Astrocyte (in vitro differentiated cells and primary cell): ENCODE measurements around the gene NEFH. TPM values are rescaled to one million over a fixed set of nuclear protein-coding genes. Genes with fewer than 3 reads are reported as not detected.

Experiments used
- DNase-seq: peaks from one replicate; pipeline ENCODE4 v3.0.0-alpha.2; 2010; ENCODE audit warnings: low read depth
- FAIRE-seq: peaks from 2 replicates; lab custom pipeline; 2011; peaks lifted over from hg19 to GRCh38; lab: Jason Lieb, UNC
- H2AFZ ChIP-seq: 2 replicates; pipeline ENCODE4 v1.6.0; 2012; ENCODE audit warnings: low read depth, low read length, inconsistent platforms
- H3K27ac ChIP-seq: 2 replicates; pipeline ENCODE4 v1.5.1; 2011; ENCODE audit warnings: low read depth, low read length, inconsistent platforms
- H3K27me3 ChIP-seq: 2 replicates; pipeline ENCODE4 v1.6.0; 2011; ENCODE audit warnings: low read length, inconsistent platforms; ENCODE audit not compliant: insufficient read depth
- H3K36me3 ChIP-seq: 2 replicates; pipeline ENCODE4 v1.5.1; 2011; ENCODE audit warnings: low read length, inconsistent platforms; ENCODE audit not compliant: insufficient read depth
- H3K4me1 ChIP-seq: 2 replicates; pipeline ENCODE4 v1.5.1; 2011; ENCODE audit warnings: low read length, inconsistent platforms; ENCODE audit not compliant: insufficient read depth
- H3K4me2 ChIP-seq: 2 replicates; pipeline ENCODE4 v1.6.0; 2012; ENCODE audit warnings: low read length, inconsistent platforms
- H3K4me3 ChIP-seq: 2 replicates; pipeline ENCODE4 v1.5.1; 2011; ENCODE audit warnings: low read depth, mild to moderate bottlenecking, low read length, inconsistent platforms; ENCODE audit not compliant: insufficient read depth
- H3K79me2 ChIP-seq: 2 replicates; pipeline ENCODE4 v1.6.0; 2012; ENCODE audit warnings: mild to moderate bottlenecking, low read length, inconsistent platforms; ENCODE audit not compliant: insufficient read depth
- H3K9ac ChIP-seq: 2 replicates; pipeline ENCODE4 v1.6.0; 2012; ENCODE audit warnings: mild to moderate bottlenecking, low read length, inconsistent platforms
- H3K9me3 ChIP-seq: 2 replicates; pipeline ENCODE4 v1.5.1; 2012; ENCODE audit warnings: low read depth, mild to moderate bottlenecking, low read length, inconsistent platforms; ENCODE audit not compliant: insufficient read depth
- H4K20me1 ChIP-seq: 2 replicates; pipeline ENCODE4 v1.6.0; 2012; ENCODE audit warnings: low read length, inconsistent platforms; ENCODE audit not compliant: insufficient read depth
- H3K27ac Mint-ChIP-seq: one replicate; pipeline ENCODE4 v1.8.0; 2021; ENCODE audit warnings: mild to moderate bottlenecking, mixed read lengths; ENCODE audit not compliant: unreplicated experiment
- H3K27me3 Mint-ChIP-seq: one replicate; pipeline ENCODE4 v1.8.0; 2021; ENCODE audit warnings: low read depth, mixed read lengths; ENCODE audit not compliant: unreplicated experiment
- H3K36me3 Mint-ChIP-seq: one replicate; pipeline ENCODE4 v1.8.0; 2021; ENCODE audit warnings: low read depth, mixed read lengths; ENCODE audit not compliant: unreplicated experiment
- H3K4me1 Mint-ChIP-seq: one replicate; pipeline ENCODE4 v1.8.0; 2021; ENCODE audit warnings: low read depth, mixed read lengths; ENCODE audit not compliant: unreplicated experiment
- H3K4me3 Mint-ChIP-seq: one replicate; pipeline ENCODE4 v1.8.0; 2021; ENCODE audit warnings: mild to moderate bottlenecking, moderate library complexity, mixed read lengths; ENCODE audit not compliant: unreplicated experiment
- H3K9me3 Mint-ChIP-seq: one replicate; pipeline ENCODE4 v1.8.0; 2021; ENCODE audit warnings: mild to moderate bottlenecking, mixed read lengths; ENCODE audit not compliant: unreplicated experiment
- CTCF ChIP-seq: IDR thresholded peaks from 2 replicates; pipeline ENCODE4 v1.5.1; 2011; ENCODE audit warnings: low read depth, mild to moderate bottlenecking, inconsistent platforms, low read length, moderate library complexity; ENCODE audit not compliant: insufficient read depth
- EZH2 ChIP-seq: IDR thresholded peaks from 2 replicates; pipeline ENCODE4 v1.6.1; 2012; ENCODE audit warnings: mild to moderate bottlenecking, low read length, inconsistent platforms; ENCODE audit not compliant: insufficient read depth
- total RNA-seq: library from RNA; stranded (reverse); gene quantifications from 2 replicates; pipeline ENCODE4 v1.2.1, GENCODE V29; 2021

Gene NEFH
- total RNA-seq, 1 donor from 2014 or later, result 3.1 TPM

DNA sequence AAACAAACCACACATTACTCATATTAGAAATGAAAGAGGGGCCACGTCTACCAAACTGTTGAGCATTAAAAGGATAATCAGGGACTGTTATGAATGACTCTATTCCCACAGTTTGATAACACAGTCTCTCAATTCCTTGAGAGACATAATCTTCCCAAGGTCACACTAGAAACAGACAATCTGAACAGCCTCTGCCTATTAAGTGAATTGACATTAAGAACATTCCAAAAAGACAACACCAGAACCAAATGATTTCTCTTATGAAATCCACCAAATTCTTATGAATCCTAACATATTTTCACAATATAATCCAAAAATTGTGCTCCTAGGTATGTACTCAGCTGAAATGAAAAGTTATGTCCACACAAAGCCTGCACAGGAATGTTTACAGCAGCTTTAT, 37.0 kb upstream of the NEFH start:
- FAIRE-seq (no peak), DNase-seq (no peak)
- H3K9ac ChIP-seq, result no peak overlapping the region
- Mint-ChIP-seq H3K4me1 (peaks cover 8% of the 10 kb centered on the region), H3K27ac (peak overlapping the region; percentile 0), H3K27me3 (peaks cover 16% of the 10 kb centered on the region), H3K4me3 (peak overlapping the region; percentile 1), H3K36me3 (peaks cover 2% of the 10 kb centered on the region), H3K9me3 (peaks cover 3% of the 10 kb centered on the region)
- H3K9me3 ChIP-seq, result no peaks in the 10 kb centered on the region
- no peak overlapping the region for H3K4me3 ChIP-seq
- no peaks in the 10 kb centered on the region for H3K79me2 ChIP-seq
- H4K20me1 ChIP-seq, result no peaks in the 10 kb centered on the region
- H3K27ac ChIP-seq, result no peak overlapping the region
- no peak overlapping the region for H2AFZ ChIP-seq
- peaks cover 7% of the 10 kb centered on the region for H3K27me3 ChIP-seq
- TF ChIP-seq EZH2 (no peak), CTCF (no peak)
- H3K36me3 ChIP-seq, result no peaks in the 10 kb centered on the region
- no peaks in the 10 kb centered on the region for H3K4me1 ChIP-seq
- no peak overlapping the region for H3K4me2 ChIP-seq

- Mint-ChIP-seq H3K36me3 (peaks cover 2% of the 10 kb centered on the region), H3K27me3 (peaks cover 16% of the 10 kb centered on the region), H3K4me1 (peaks cover 8% of the 10 kb centered on the region), H3K4me3 (peak overlapping the region; percentile 1), H3K9me3 (peaks cover 3% of the 10 kb centered on the region), H3K27ac (no peak overlapping the region)
- no peak overlapping the region for H2AFZ ChIP-seq
- no peak overlapping the region for H3K27ac ChIP-seq
- no peaks in the 10 kb centered on the region for H3K9me3 ChIP-seq
- H3K4me1 ChIP-seq, result no peaks in the 10 kb centered on the region
- peaks cover 7% of the 10 kb centered on the region for H3K27me3 ChIP-seq
- no peak overlapping the region for H3K4me3 ChIP-seq
- DNase-seq (no peak), FAIRE-seq (no peak)
- no peak overlapping the region for H3K4me2 ChIP-seq
- TF ChIP-seq EZH2, result no peak
- TF ChIP-seq CTCF, result no peak
- H4K20me1 ChIP-seq, result no peaks in the 10 kb centered on the region
- H3K79me2 ChIP-seq, result no peaks in the 10 kb centered on the region
- H3K36me3 ChIP-seq, result no peaks in the 10 kb centered on the region
- H3K9ac ChIP-seq, result no peak overlapping the region
Observed at GRCh38 chr22:29443452-29443851, 36.6 kb upstream of the NEFH start.

GRCh38 chr22:29443861-29444792, 35.9 kb upstream of the NEFH start:
- peaks cover 8% of the 10 kb centered on the region for H3K4me1 Mint-ChIP-seq
- H3K27ac Mint-ChIP-seq, result peak overlapping the region; percentile 21
- Histone ChIP-seq H3K9ac (no peak overlapping the region), H3K4me3 (no peak overlapping the region), H3K36me3 (no peaks in the 10 kb centered on the region), H2AFZ (no peak overlapping the region), H3K9me3 (no peaks in the 10 kb centered on the region), H3K27ac (no peak overlapping the region), H3K79me2 (no peaks in the 10 kb centered on the region), H3K27me3 (peaks cover 7% of the 10 kb centered on the region), H3K4me2 (no peak overlapping the region), H4K20me1 (no peaks in the 10 kb centered on the region), H3K4me1 (no peaks in the 10 kb centered on the region)
- peaks cover 2% of the 10 kb centered on the region for H3K36me3 Mint-ChIP-seq
- TF ChIP-seq CTCF, result no peak
- TF ChIP-seq EZH2, result no peak
- H3K27me3 Mint-ChIP-seq, result peaks cover 11% of the 10 kb centered on the region
- FAIRE-seq (no peak), DNase-seq (no peak)
- H3K4me3 Mint-ChIP-seq, result no peak overlapping the region
- H3K9me3 Mint-ChIP-seq, result peaks cover 3% of the 10 kb centered on the region
